GM21367 (cell line): ENCODE data around the gene WBP2.
"Not testable (repeated sequence)": the region's sequence is repeated elsewhere in the genome, so short reads cannot be mapped to it uniquely, and the experiment has no call there.

Experiments
- ATAC-seq: cut with Tn5 transposase; IDR thresholded peaks from one replicate; pipeline ENCODE4 v1.9.1; 2021; ENCODE audit not compliant: unreplicated experiment

The WBP2 gene

GRCh38 chr17:75889454-75889853, 34.3 kb upstream of the WBP2 start:
- ATAC-seq: no peak

- ATAC-seq: no peak
These were observed 33.3 kb upstream of the WBP2 start for GRCh38 chr17:75888484-75888883.

- ATAC-seq: not testable (repeated sequence)
These were observed 30.7 kb upstream of the WBP2 start for GRCh38 chr17:75885860-75886259.

GRCh38 chr17:75885431-75885830, 30.3 kb upstream of the WBP2 start:
- no peak for ATAC-seq

GRCh38 chr17:75881678-75882454, 26.7 kb upstream of the WBP2 start:
- ATAC-seq: no peak

GRCh38 chr17:75880266-75880665, 25.1 kb upstream of the WBP2 start:
- ATAC-seq: no peak

GRCh38 chr17:75878174-75878998, 23.3 kb upstream of the WBP2 start, which contains the start of gene TRIM47:
Gene TRIM47 (minus strand): TSS chr17:75878581. CDS start chr17:75878548, 33 bp downstream.
- ATAC-seq: no peak

GRCh38 chr17:75877752-75878173, 22.6 kb upstream of the WBP2 start:
- no peak for ATAC-seq

- ATAC-seq: no peak
These were observed 22.0 kb upstream of the WBP2 start for GRCh38 chr17:75876938-75877751.

GRCh38 chr17:75876190-75876937, 21.2 kb upstream of the WBP2 start:
- ATAC-seq: no peak

GRCh38 chr17:75875940-75876189, 20.7 kb upstream of the WBP2 start:
- no peak for ATAC-seq

GRCh38 chr17:75875182-75875939, 20.2 kb upstream of the WBP2 start:
- no peak for ATAC-seq

- ATAC-seq: no peak
These were observed 19.4 kb upstream of the WBP2 start for GRCh38 chr17:75874323-75875181.

GRCh38 chr17:75873587-75874322, 18.6 kb upstream of the WBP2 start:
- ATAC-seq: no peak

- ATAC-seq: no peak
These were observed 17.6 kb upstream of the WBP2 start for GRCh38 chr17:75872434-75873351.

GRCh38 chr17:75870228-75870627, 15.1 kb upstream of the WBP2 start:
- ATAC-seq: not testable (repeated sequence)
